Activated T-cell treated with anti-CD3 and anti-CD28 coated beads, Interleukin-2, amount 50 U/mL, for 24 hours (primary cell): Measurements from ENCODE around the gene PRDX1.
"Not testable (repeated sequence)": the region's sequence is repeated elsewhere in the genome, so short reads cannot be mapped to it uniquely, and the experiment has no call there.

Experiments used
- DNase-seq: peaks from one replicate; pipeline ENCODE4 v3.0.0-alpha.2; 2020
- H3K27ac Mint-ChIP-seq: 2 replicates; pipeline ENCODE4 v1.8.0; 2020; ENCODE audit warnings: mild to moderate bottlenecking, mixed read lengths
- H3K27me3 Mint-ChIP-seq: 2 replicates; pipeline ENCODE4 v1.8.0; 2020; ENCODE audit warnings: mixed read lengths
- H3K36me3 Mint-ChIP-seq: 2 replicates; pipeline ENCODE4 v1.8.0; 2020; ENCODE audit warnings: low read depth, mixed read lengths
- H3K4me1 Mint-ChIP-seq: 2 replicates; pipeline ENCODE4 v1.8.0; 2020; ENCODE audit warnings: low read depth, mixed read lengths
- H3K4me3 Mint-ChIP-seq: 2 replicates; pipeline ENCODE4 v1.8.0; 2020; ENCODE audit warnings: mild to moderate bottlenecking, moderate library complexity, mixed read lengths
- H3K9me3 Mint-ChIP-seq: 2 replicates; pipeline ENCODE4 v1.8.0; 2020; ENCODE audit warnings: mixed read lengths

The PRDX1 gene

GRCh38 chr1:45522324-45523104 lies 830 bp upstream of the PRDX1 start:
- Mint-ChIP-seq H3K27me3 (no peaks in the 10 kb centered on the region), H3K9me3 (no peaks in the 10 kb centered on the region), H3K4me1 (peaks cover 41% of the 10 kb centered on the region), H3K4me3 (peak overlapping the region; percentile 95), H3K27ac (peak overlapping the region; percentile 97), H3K36me3 (peaks cover 39% of the 10 kb centered on the region)
- DNase-seq, result no peak

DNA sequence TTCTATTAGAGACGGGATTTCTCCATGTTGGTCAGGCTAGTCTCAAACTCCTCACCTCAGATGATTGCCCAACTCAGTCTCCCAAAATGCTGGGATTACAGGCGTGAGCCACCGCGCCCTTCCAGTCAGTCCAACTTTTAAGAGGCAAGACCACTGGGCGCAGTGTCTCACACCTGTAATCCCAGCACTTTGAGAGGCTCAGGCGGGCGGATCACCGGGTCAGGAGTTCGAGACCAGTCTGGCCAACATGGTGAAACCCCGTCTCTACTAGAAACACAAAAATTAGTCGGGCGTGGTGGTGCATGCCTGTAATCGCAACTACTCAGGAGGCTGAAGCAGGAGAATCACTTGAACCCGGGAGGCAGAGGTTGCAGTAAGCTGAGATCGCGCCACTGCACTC lies 1.9 kb downstream of the PRDX1 start:
- Mint-ChIP-seq H3K4me1 (peaks cover 60% of the 10 kb centered on the region), H3K36me3 (peaks cover 66% of the 10 kb centered on the region), H3K27ac (peak overlapping the region; percentile 89), H3K4me3 (peak overlapping the region; percentile 95)
- H3K27me3 Mint-ChIP-seq, H3K9me3 Mint-ChIP-seq, DNase-seq: not testable (repeated sequence)

DNA sequence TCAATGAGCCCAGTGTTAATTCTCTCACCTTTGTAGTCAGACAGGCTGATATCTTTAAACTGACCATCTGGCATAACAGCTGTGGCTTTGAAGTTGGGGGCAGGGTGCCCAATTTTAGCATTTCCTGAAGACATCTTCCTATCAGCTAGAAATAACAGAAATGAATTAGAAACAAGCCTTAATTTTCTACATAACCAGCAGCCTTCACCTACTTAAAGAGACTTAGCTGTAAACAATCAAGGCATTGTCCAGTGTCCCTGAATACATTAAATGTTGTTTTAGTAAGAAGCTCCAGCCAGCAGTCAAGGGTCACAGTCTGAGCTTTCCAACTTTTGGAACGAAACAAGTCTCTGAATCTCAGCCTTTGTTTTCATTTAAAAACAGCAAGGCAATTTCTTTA lies 2.8 kb downstream of the PRDX1 start:
- H3K27me3 Mint-ChIP-seq, result no peaks in the 10 kb centered on the region
- peak overlapping the region; percentile 95 for H3K4me3 Mint-ChIP-seq
- H3K27ac Mint-ChIP-seq, result peak overlapping the region; percentile 89
- H3K36me3 Mint-ChIP-seq, result peaks cover 75% of the 10 kb centered on the region
- H3K4me1 Mint-ChIP-seq, result peaks cover 62% of the 10 kb centered on the region
- no peaks in the 10 kb centered on the region for H3K9me3 Mint-ChIP-seq
- no peak for DNase-seq

DNA sequence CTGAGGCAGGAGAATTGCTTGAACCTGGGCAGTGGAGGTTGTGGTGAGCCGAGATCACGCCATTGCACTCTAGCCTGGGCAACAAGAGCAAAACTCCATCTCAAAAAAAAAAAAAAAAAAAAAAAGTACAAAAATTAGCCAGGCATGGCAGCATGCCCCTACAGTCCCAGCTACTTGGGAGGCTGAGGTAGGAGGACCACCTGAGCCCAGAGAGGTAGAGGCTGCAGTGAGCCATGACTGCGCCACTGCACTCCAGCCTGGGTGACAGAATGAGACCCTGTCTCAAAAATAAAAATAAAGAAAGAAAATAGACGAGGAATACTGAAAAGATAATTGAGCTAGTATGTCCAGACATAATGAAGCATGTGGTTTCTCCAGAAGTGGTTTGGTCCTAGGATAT lies 3.3 kb downstream of the PRDX1 start:
- peak overlapping the region; percentile 89 for H3K27ac Mint-ChIP-seq
- H3K4me3 Mint-ChIP-seq, result peak overlapping the region; percentile 95
- not testable (repeated sequence) for DNase-seq, H3K9me3 Mint-ChIP-seq, H3K27me3 Mint-ChIP-seq
- H3K36me3 Mint-ChIP-seq, result peaks cover 80% of the 10 kb centered on the region
- peaks cover 61% of the 10 kb centered on the region for H3K4me1 Mint-ChIP-seq

DNA sequence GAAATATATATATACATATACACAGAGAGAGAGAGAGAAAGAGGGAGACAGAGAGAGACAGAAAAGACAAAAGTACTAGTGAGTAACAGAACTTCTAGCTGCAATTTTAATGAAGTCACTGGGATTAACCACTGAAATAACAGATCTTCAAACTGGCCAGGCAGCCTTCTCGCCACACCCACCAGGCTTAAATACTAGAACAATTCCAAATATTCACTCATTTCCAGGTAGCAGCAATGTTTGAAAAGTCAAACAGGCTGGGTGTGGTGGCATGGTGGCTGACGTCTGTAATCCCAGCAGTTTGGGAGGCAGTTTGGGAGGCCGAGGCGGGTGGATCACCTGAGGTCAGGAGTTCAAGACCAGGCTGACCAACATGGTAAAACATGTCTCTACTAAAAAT lies 5.2 kb downstream of the PRDX1 start:
- Mint-ChIP-seq H3K4me1 (peaks cover 47% of the 10 kb centered on the region), H3K27me3 (no peaks in the 10 kb centered on the region), H3K9me3 (no peaks in the 10 kb centered on the region), H3K4me3 (no peak overlapping the region), H3K36me3 (peaks cover 92% of the 10 kb centered on the region), H3K27ac (peak overlapping the region; percentile 78)
- no peak for DNase-seq

GRCh38 chr1:45516036-45516435 lies 5.6 kb downstream of the PRDX1 start:
- Mint-ChIP-seq H3K27me3 (no peaks in the 10 kb centered on the region), H3K9me3 (no peaks in the 10 kb centered on the region), H3K36me3 (peaks cover 92% of the 10 kb centered on the region), H3K27ac (peak overlapping the region; percentile 78), H3K4me3 (no peak overlapping the region), H3K4me1 (peaks cover 49% of the 10 kb centered on the region)
- no peak for DNase-seq

DNA sequence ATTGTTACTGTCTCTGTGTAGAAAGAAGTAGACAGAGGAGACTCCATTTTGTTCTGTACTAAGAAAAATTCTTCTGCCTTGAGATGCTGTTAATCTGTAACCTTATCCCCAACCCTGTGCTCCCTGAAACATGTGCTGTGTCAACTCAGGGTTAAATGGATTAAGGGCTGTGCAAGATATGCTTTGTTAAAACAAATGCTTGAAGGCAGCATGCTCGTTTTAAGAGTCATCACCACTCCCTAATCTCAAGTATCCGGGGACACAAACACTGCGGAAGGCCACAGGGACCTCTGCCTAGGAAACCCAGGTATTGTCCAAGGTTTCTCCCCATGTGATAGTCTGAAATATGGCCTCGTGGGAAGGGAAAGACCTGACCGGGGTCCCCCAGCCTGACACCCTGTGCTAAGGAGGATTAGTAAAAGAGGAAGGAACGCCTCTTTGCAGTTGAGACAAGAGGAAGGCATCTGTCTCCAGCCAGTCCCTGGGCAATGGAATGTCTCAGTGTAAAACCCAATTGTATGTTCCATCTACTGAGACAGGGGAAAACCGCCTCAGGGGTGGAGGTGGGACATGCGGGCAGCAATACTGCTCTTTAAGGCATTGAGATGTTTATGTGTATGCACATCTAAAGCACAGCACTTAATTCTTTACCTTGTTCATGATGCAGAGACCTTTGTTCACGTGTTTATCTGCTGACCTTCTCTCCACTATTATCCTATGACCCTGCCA lies 8.0 kb downstream of the PRDX1 start:
- H3K4me3 Mint-ChIP-seq, H3K9me3 Mint-ChIP-seq, DNase-seq, H3K27me3 Mint-ChIP-seq: not testable (repeated sequence)
- Mint-ChIP-seq H3K36me3 (peaks cover 93% of the 10 kb centered on the region), H3K27ac (peak overlapping the region; percentile 77), H3K4me1 (peaks cover 34% of the 10 kb centered on the region)

DNA sequence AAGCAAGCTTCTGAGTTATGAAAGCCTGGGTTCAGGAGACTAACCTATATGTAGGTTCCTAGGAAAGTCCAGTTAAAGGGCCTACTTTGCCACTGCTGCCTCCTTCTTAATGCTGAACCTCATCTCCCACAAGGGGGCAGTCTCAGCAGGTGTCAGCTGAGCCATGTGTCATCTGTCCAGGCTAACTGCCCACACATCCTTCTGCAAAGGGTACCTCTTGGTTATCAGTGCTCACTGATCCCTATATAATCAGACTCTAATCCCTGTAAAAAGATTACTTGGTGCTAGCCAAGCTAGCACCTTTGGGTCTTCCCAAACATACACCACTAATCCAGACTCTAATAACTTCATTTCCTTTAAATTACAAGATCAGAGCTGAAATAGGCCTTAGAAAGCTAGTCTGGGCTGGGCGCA lies 9.0 kb downstream of the PRDX1 start:
- Mint-ChIP-seq H3K9me3 (no peaks in the 10 kb centered on the region), H3K4me3 (no peak overlapping the region), H3K27ac (peak overlapping the region; percentile 78), H3K36me3 (peaks cover 96% of the 10 kb centered on the region), H3K4me1 (peaks cover 31% of the 10 kb centered on the region), H3K27me3 (no peaks in the 10 kb centered on the region)
- peak; percentile 57 for DNase-seq

DNA sequence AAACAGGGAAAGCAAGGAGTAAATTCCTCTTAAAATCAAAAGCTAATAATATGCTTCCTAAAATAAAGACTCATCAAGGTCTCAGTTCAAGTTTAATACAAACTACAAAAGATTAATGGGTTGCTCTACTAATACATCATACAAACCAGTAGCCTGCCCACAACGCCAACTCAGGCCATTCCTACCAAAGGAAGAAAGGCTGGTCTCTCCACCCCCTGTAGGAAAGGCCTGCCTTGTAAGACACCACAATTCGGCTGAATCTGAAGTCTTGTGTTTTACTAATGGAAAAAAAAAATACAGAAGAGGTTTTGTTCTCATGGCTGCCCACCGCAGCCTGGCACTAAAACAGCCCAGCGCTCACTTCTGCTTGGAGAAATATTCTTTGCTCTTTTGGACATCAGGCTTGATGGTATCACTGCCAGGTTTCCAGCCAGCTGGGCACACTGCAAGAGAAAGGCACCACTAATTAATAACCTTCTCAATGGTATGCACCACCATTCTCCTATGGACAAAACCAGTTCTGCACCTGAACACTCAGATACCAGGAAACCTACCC lies 10.6 kb downstream of the PRDX1 start:
- H3K36me3 Mint-ChIP-seq, result peaks cover 82% of the 10 kb centered on the region
- peaks cover 18% of the 10 kb centered on the region for H3K4me1 Mint-ChIP-seq
- no peak for DNase-seq
- H3K27me3 Mint-ChIP-seq, result no peaks in the 10 kb centered on the region
- no peaks in the 10 kb centered on the region for H3K9me3 Mint-ChIP-seq
- peak overlapping the region; percentile 69 for H3K27ac Mint-ChIP-seq
- H3K4me3 Mint-ChIP-seq, result no peak overlapping the region

GRCh38 chr1:45510036-45510971 lies 11.4 kb downstream of the PRDX1 start:
- peaks cover 77% of the 10 kb centered on the region for H3K36me3 Mint-ChIP-seq
- H3K9me3 Mint-ChIP-seq, result no peaks in the 10 kb centered on the region
- H3K4me1 Mint-ChIP-seq, result peaks cover 13% of the 10 kb centered on the region
- no peak for DNase-seq
- no peaks in the 10 kb centered on the region for H3K27me3 Mint-ChIP-seq
- H3K27ac Mint-ChIP-seq, result peak overlapping the region; percentile 69
- H3K4me3 Mint-ChIP-seq, result no peak overlapping the region

DNA sequence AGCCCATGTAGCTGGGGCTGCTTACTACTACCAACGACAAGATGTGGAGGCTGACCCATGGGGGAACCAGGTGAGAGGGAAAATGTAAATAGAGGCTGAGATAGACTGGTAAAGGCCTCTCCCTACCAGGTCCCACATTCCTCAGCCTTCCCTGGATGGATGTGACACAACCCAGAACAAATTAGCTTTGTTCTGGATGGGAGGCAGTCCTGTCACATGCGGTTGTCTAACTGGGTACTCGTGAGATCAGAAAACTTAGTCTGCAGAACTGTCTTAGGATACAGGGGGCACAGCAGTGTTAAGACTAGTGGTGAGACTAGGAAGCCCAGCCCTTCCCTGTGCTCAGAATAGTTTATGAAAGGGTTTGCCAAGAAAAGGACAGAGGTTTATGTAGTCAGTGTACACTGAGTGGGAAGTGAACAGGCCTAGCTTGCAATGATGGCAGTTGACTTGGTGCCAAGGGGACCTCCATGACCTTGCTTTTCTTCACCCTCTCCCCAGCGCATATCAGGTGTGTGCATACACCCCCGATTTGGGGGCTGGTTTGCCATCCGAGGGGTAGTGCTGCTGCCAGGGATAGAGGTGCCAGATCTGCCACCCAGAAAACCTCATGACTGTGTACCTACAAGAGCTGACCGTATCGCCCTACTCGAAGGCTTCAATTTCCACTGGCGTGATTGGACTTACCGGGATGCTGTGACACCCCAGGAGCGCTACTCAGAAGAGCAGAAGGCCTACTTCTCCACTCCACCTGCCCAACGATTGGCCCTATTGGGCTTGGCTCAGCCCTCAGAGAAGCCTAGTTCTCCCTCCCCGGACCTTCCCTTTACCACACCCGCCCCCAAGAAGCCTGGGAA lies 13.2 kb downstream of the PRDX1 start:
- no peak overlapping the region for H3K4me3 Mint-ChIP-seq
- no peaks in the 10 kb centered on the region for H3K9me3 Mint-ChIP-seq
- H3K27ac Mint-ChIP-seq, result peak overlapping the region; percentile 19
- peaks cover 67% of the 10 kb centered on the region for H3K36me3 Mint-ChIP-seq
- no peaks in the 10 kb centered on the region for H3K27me3 Mint-ChIP-seq
- DNase-seq, result no peak
- peaks cover 9% of the 10 kb centered on the region for H3K4me1 Mint-ChIP-seq

GRCh38 chr1:45507893-45508292 lies 13.8 kb downstream of the PRDX1 start:
- H3K27me3 Mint-ChIP-seq, result no peaks in the 10 kb centered on the region

GRCh38 chr1:45507195-45507594 lies 14.5 kb downstream of the PRDX1 start:
- peaks cover 10% of the 10 kb centered on the region for H3K4me1 Mint-ChIP-seq
- no peak overlapping the region for H3K27ac Mint-ChIP-seq
- H3K4me3 Mint-ChIP-seq, result no peak overlapping the region
- no peak for DNase-seq
- H3K36me3 Mint-ChIP-seq, result peaks cover 59% of the 10 kb centered on the region
- H3K9me3 Mint-ChIP-seq, result no peaks in the 10 kb centered on the region
- H3K27me3 Mint-ChIP-seq, result no peaks in the 10 kb centered on the region

More at GRCh38 chr1:45507893-45508292, 13.8 kb downstream of the PRDX1 start:
- no peak for DNase-seq
- peak overlapping the region; percentile 19 for H3K27ac Mint-ChIP-seq
- peaks cover 63% of the 10 kb centered on the region for H3K36me3 Mint-ChIP-seq
- no peak overlapping the region for H3K4me3 Mint-ChIP-seq
- no peaks in the 10 kb centered on the region for H3K9me3 Mint-ChIP-seq
- peaks cover 9% of the 10 kb centered on the region for H3K4me1 Mint-ChIP-seq
